Fibroblast of mammary gland (primary cell): ENCODE measurements around the gene NRN1L.
A peak's percentile ranks its signal among the peaks of the same experiment; 100 is the strongest.

ENCODE experiments used
- DNase-seq: peaks from one replicate; pipeline ENCODE4 v3.0.0-alpha.2; 2010; ENCODE audit warnings: low read depth
- H3K4me3 ChIP-seq: 2 replicates; pipeline ENCODE4 v1.5.1; 2011; ENCODE audit warnings: low read depth, mild to moderate bottlenecking, low read length, moderate library complexity; ENCODE audit not compliant: control insufficient read depth
- CTCF ChIP-seq: conservative IDR thresholded peaks from 2 replicates; pipeline ENCODE4 v1.5.1; 2011; ENCODE audit warnings: low read depth, low read length, inconsistent platforms; ENCODE audit not compliant: control insufficient read depth, insufficient read depth

The NRN1L gene

GRCh38 chr16:67915831-67916723, 31.4 kb downstream of the NRN1L start:
- TF ChIP-seq CTCF: no peak
- H3K4me3 ChIP-seq: no peak overlapping the region

DNA sequence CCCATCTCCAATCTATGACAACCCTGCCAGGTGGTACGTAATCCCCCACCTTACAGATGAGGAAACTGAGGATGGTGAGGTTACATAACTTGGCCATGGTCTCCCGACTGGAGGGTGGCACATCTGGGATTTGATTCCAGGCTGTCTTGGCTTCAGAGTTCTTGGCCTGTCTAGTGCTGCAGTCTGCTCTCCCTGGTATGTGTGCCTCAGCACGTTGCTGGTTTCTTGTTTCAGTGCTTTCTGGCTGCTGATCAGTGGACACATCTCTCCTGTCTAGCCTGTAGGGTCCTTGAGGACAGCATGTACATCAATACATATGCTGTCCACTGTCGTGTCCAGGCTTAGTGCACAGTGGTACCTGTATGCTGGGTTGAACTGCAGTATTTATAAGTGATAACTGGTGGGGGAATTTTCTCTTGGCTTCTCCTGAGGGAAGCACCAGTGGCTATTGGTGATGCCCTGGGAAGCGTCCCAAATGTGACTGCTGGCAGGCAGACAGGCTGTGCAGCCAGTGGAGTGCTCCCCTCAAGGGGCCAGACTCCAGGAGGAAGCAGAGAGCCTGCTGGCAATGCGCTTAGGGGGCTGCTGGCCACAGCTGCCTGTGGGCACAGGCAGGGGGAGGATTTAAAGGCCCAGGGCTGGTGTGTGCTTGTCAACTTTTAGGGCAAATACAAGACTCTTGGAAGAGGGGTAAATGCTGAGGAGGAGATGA, 32.6 kb downstream of the NRN1L start:
- H3K4me3 ChIP-seq: no peak overlapping the region
- no peak for DNase-seq
- TF ChIP-seq CTCF: no peak

More at GRCh38 chr16:67915831-67916723, 31.4 kb downstream of the NRN1L start:
- no peak for DNase-seq

- no peak overlapping the region for H3K4me3 ChIP-seq
- DNase-seq: peak; percentile 95
- TF ChIP-seq CTCF: no peak
Measured at GRCh38 chr16:67917852-67918236, 33.2 kb downstream of the NRN1L start.

DNA sequence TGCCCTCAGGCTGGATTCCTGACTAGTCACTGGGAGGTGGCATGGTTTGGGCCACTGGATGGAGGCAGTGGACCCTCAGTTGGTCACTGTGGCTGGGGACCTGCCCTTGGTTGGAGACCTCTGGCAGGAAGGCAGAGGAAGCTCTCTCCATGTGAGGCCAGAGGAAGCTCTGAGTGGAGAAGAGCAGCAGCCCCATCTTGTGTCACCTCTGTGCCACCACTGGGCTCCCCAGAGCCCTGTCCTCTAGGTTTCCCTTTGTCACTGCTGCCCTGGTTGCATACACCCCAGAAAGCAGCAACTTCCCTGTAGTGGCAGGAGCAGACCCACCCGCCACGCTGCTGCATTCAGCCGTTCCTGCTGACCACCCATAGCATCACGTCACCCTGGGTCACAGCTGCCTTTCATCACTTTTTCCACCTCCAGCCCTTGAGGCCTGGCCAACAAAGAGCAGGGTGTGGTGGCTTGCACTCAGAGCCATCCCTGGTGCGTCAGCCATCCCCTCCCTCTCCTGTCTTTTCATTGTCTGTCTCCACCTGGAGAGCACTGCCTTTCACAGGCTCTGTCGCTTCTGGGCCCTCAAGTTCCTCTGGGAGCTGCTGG, 35.0 kb downstream of the NRN1L start:
- DNase-seq: no peak
- no peak overlapping the region for H3K4me3 ChIP-seq
- no peak for TF ChIP-seq CTCF

DNA sequence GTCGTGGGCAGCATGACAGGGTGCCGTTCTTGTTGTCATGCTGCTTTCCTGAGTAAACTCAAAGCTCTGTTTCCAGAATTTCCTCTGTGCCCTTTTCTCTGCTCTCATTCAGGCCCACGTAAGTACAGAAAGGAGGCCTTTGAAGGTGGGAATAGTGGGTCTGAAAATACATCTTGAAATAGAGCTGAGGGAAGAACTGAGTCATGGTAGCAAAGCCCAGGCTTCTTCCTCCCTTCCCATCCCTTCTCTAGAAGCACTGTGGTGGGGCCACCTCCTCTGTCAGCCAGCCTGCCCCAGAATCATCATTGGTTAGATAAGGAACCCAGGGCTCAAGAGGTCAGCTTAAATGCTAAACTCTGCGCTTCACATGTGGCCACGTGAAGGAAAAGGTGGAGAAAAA, 37.5 kb downstream of the NRN1L start:
- no peak for TF ChIP-seq CTCF
- no peak for DNase-seq
- no peak overlapping the region for H3K4me3 ChIP-seq

DNA sequence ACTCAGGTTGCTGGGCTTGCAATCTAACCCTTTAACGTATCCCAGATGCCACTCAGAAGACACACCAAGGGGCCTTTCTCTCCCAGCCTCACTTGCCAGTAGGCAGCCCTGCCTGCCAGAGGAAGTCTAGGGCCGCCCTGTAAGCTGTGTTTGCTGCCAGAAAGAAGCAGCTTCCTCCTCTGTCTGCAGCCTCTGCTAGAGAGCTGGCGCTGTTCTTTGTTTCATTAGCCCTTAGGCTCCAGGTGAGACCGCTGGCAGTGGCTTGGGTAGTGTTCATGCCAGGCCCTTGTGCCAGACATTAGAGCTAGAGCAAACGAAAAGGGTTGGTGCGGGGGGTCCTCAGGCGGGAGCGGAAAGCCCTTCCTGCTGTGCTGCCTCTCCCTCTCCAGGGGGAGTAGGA, 38.1 kb downstream of the NRN1L start:
- DNase-seq: no peak
- TF ChIP-seq CTCF: no peak
- no peak overlapping the region for H3K4me3 ChIP-seq
